HEK293 (cell line): ENCODE measurements around the gene ACVR1C.

ENCODE experiments used
- CTCF ChIA-PET: fragments of 350-600 bp; formaldehyde crosslinking; extraction: SDS; loops from one replicate; lab custom pipeline; 2021; ENCODE audit warnings: antibody characterized with exemption; lab: Yijun Ruan, JAX
- POLR2A ChIA-PET: fragments of 300-600 bp; formaldehyde crosslinking; extraction: SDS; loops from one replicate; lab custom pipeline; 2020; ENCODE audit warnings: antibody characterized with exemption, inconsistent platforms; lab: Yijun Ruan, JAX
- H3K27ac ChIP-seq: fragments of 200-500 bp; sonication (Bioruptor generic); 2 replicates; pipeline ENCODE4 v1.5.1; 2014; ENCODE audit warnings: low read depth, low read length, control low read depth, inconsistent platforms; ENCODE audit errors: extremely low read depth
- H3K36me3 ChIP-seq, 2 experiments: fragments of 200-500 bp in 1 of 2; sonication (Bioruptor generic) in 1 of 2; 1 replicate in 1 of 2; 2 replicates in 1 of 2; pipeline ENCODE4 v1.5.1; 2014 to 2017; ENCODE audit warnings: inconsistent platforms in 2 of 2, low read length in 2 of 2; ENCODE audit not compliant: control insufficient read depth in 2 of 2, insufficient read depth in 1 of 2
- H3K4me1 ChIP-seq: fragments of 200-500 bp; sonication (Bioruptor generic); 2 replicates; pipeline ENCODE4 v1.5.1; 2014; ENCODE audit warnings: mild to moderate bottlenecking, low read length, inconsistent platforms; ENCODE audit not compliant: control insufficient read depth, insufficient read depth
- H3K4me3 ChIP-seq: 2 replicates; pipeline ENCODE4 v1.5.1; 2011; ENCODE audit warnings: low read depth, mild to moderate bottlenecking, control low read depth, low read length, moderate library complexity
- H3K9me3 ChIP-seq: fragments of 200-500 bp; sonication (Bioruptor generic); 2 replicates; pipeline ENCODE4 v1.5.1; 2014; ENCODE audit warnings: low read depth, low read length, inconsistent platforms; ENCODE audit not compliant: control insufficient read depth, insufficient read depth
- BCL11A ChIP-seq: fragments of 450-650 bp; formaldehyde crosslinking; IDR thresholded peaks from 2 replicates; pipeline ENCODE4 v1.5.1; 2016; ENCODE audit warnings: low read depth, missing biosample characterization, missing genetic modification characterization
- GLIS1 ChIP-seq: fragments of 450-650 bp; formaldehyde crosslinking; IDR thresholded peaks from 2 replicates; pipeline ENCODE4 v1.5.1; 2016; ENCODE audit warnings: missing biosample characterization, missing genetic modification characterization
- IKZF3 ChIP-seq: fragments of 450-650 bp; IDR thresholded peaks from 2 replicates; pipeline ENCODE4 v1.5.0; 2018; ENCODE audit warnings: missing biosample characterization, mild to moderate bottlenecking, missing genetic modification characterization, moderate library complexity
- KLF7 ChIP-seq: fragments of 450-650 bp; formaldehyde crosslinking; IDR thresholded peaks from 2 replicates; pipeline ENCODE4 v1.5.1; 2016; ENCODE audit warnings: missing biosample characterization, missing genetic modification characterization, borderline replicate concordance
- OVOL3 ChIP-seq: fragments of 450-650 bp; formaldehyde crosslinking; IDR thresholded peaks from 2 replicates; pipeline ENCODE4 v1.5.1; 2016; ENCODE audit warnings: missing biosample characterization, missing genetic modification characterization
- SCRT2 ChIP-seq: fragments of 450-650 bp; formaldehyde crosslinking; IDR thresholded peaks from 2 replicates; pipeline ENCODE4 v1.5.1; 2016; ENCODE audit warnings: missing biosample characterization, missing genetic modification characterization
- SP3 ChIP-seq: fragments of 450-650 bp; formaldehyde crosslinking; IDR thresholded peaks from 2 replicates; pipeline ENCODE4 v1.5.1; 2016; ENCODE audit warnings: missing biosample characterization, missing genetic modification characterization
- YY1 ChIP-seq: fragments of 450-650 bp; formaldehyde crosslinking; IDR thresholded peaks from 2 replicates; pipeline ENCODE4 v1.5.1; 2018; ENCODE audit warnings: missing biosample characterization, missing genetic modification characterization
- ZBTB48 ChIP-seq: fragments of 450-650 bp; formaldehyde crosslinking; IDR thresholded peaks from 2 replicates; pipeline ENCODE4 v1.5.1; 2016; ENCODE audit warnings: missing biosample characterization, missing genetic modification characterization
- ZFP69B ChIP-seq: fragments of 450-650 bp; formaldehyde crosslinking; IDR thresholded peaks from 2 replicates; pipeline ENCODE4 v1.5.1; 2016; ENCODE audit warnings: missing biosample characterization, missing genetic modification characterization
- ZIC2 ChIP-seq: fragments of 450-650 bp; formaldehyde crosslinking; IDR thresholded peaks from 2 replicates; pipeline ENCODE4 v1.5.1; 2016; ENCODE audit warnings: missing biosample characterization, missing genetic modification characterization
- ZNF133 ChIP-seq: fragments of 450-650 bp; formaldehyde crosslinking; IDR thresholded peaks from 2 replicates; pipeline ENCODE4 v1.5.1; 2016; ENCODE audit warnings: missing biosample characterization, missing genetic modification characterization
- ZNF140 ChIP-seq: fragments of 450-650 bp; formaldehyde crosslinking; IDR thresholded peaks from 2 replicates; pipeline ENCODE4 v1.5.1; 2016; ENCODE audit warnings: missing biosample characterization, missing genetic modification characterization
- ZNF174 ChIP-seq: fragments of 450-650 bp; formaldehyde crosslinking; IDR thresholded peaks from 2 replicates; pipeline ENCODE4 v1.5.0; 2017; ENCODE audit warnings: missing biosample characterization, mild to moderate bottlenecking, missing genetic modification characterization
- ZNF19 ChIP-seq: fragments of 450-650 bp; formaldehyde crosslinking; IDR thresholded peaks from 2 replicates; pipeline ENCODE4; 2016; ENCODE audit warnings: missing biosample characterization, missing genetic modification characterization, low read depth
- ZNF266 ChIP-seq: fragments of 450-650 bp; formaldehyde crosslinking; IDR thresholded peaks from 2 replicates; pipeline ENCODE4 v1.5.1; 2016; ENCODE audit warnings: missing biosample characterization, missing genetic modification characterization, low read depth
- ZNF274 ChIP-seq, 2 experiments: fragments of 200-500 bp in 1 of 2; fragments of 450-650 bp in 1 of 2; sonication (Bioruptor generic) in 1 of 2; formaldehyde crosslinking in 1 of 2; IDR thresholded peaks; 2 replicates each; pipeline versions ENCODE4 v1.5.1 to v1.6.1; 2014 to 2016; ENCODE audit warnings: borderline replicate concordance in 1 of 2, inconsistent platforms in 1 of 2, low read length in 1 of 2, missing biosample characterization in 1 of 2, missing genetic modification characterization in 1 of 2
- ZNF354C ChIP-seq: fragments of 450-650 bp; formaldehyde crosslinking; IDR thresholded peaks from 2 replicates; pipeline ENCODE4 v1.5.1; 2016; ENCODE audit warnings: missing biosample characterization, missing genetic modification characterization, low read depth, borderline replicate concordance
- ZNF366 ChIP-seq: fragments of 450-650 bp; formaldehyde crosslinking; conservative IDR thresholded peaks from 2 replicates; pipeline ENCODE4 v1.5.1; 2016; ENCODE audit warnings: missing biosample characterization, missing genetic modification characterization
- ZNF473 ChIP-seq: fragments of 450-650 bp; formaldehyde crosslinking; IDR thresholded peaks from 2 replicates; pipeline ENCODE4 v1.5.1; 2017; ENCODE audit warnings: missing biosample characterization, missing genetic modification characterization
- ZNF501 ChIP-seq: fragments of 450-650 bp; formaldehyde crosslinking; IDR thresholded peaks from 2 replicates; pipeline ENCODE4 v1.5.1; 2016; ENCODE audit warnings: missing biosample characterization, missing genetic modification characterization
- ZNF510 ChIP-seq: fragments of 450-650 bp; formaldehyde crosslinking; IDR thresholded peaks from 2 replicates; pipeline ENCODE4 v1.5.1; 2018; ENCODE audit warnings: mild to moderate bottlenecking, missing genetic modification characterization, missing biosample characterization; ENCODE audit not compliant: insufficient replicate concordance
- ZNF571 ChIP-seq: fragments of 450-650 bp; formaldehyde crosslinking; IDR thresholded peaks from 2 replicates; pipeline ENCODE4 v1.5.0; 2017; ENCODE audit warnings: missing biosample characterization, missing genetic modification characterization
- ZNF596 ChIP-seq: fragments of 450-650 bp; IDR thresholded peaks from 2 replicates; pipeline ENCODE4 v1.5.0; 2018; ENCODE audit warnings: missing biosample characterization, mild to moderate bottlenecking, missing genetic modification characterization, moderate library complexity
- ZNF600 ChIP-seq: fragments of 450-650 bp; formaldehyde crosslinking; IDR thresholded peaks from 2 replicates; pipeline ENCODE4 v1.5.1; 2016; ENCODE audit warnings: missing biosample characterization, missing genetic modification characterization
- ZNF624 ChIP-seq: fragments of 450-650 bp; formaldehyde crosslinking; IDR thresholded peaks from 2 replicates; pipeline ENCODE4 v1.5.1; 2017; ENCODE audit warnings: missing biosample characterization, missing genetic modification characterization
- ZNF664 ChIP-seq: fragments of 450-650 bp; formaldehyde crosslinking; IDR thresholded peaks from 2 replicates; pipeline ENCODE4 v1.5.1; 2016; ENCODE audit warnings: missing biosample characterization, missing genetic modification characterization
- TF ChIP-seq, protein P1 (sequence below): fragments of 450-650 bp; formaldehyde crosslinking; IDR thresholded peaks from 2 replicates; pipeline ENCODE4 v1.5.1; 2017; ENCODE audit warnings: missing biosample characterization, missing genetic modification characterization
- TF ChIP-seq, protein P2 (sequence below): fragments of 450-650 bp; formaldehyde crosslinking; IDR thresholded peaks from 2 replicates; pipeline ENCODE4; 2016; ENCODE audit warnings: missing biosample characterization, missing genetic modification characterization
- TF ChIP-seq, protein P3 (sequence below): fragments of 450-650 bp; formaldehyde crosslinking; IDR thresholded peaks from 2 replicates; pipeline ENCODE4 v1.5.1; 2016; ENCODE audit warnings: missing biosample characterization, missing genetic modification characterization
- TF ChIP-seq, protein P4 (sequence below): fragments of 450-650 bp; formaldehyde crosslinking; IDR thresholded peaks from 2 replicates; pipeline ENCODE4 v1.5.1; 2016; ENCODE audit warnings: missing biosample characterization, missing genetic modification characterization

ACVR1C gene

DNA sequence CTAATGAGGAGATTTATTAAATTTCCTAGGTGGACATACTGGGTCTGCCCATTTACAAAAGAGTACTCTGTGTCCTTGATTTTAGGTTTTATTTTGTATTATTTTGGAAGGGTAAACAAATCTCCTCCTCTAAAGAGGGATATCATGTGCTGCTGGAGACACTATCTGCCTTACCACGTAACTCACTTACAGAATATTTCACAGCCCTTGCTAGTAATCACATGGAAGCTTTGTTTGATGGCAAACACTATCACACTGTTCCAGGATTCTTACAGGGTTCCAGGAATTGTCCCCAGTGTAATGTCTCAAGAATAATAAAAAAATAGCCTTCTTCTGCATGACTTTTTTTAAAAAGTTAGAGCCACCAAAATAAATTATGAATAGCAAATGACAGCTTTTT is 29.2 kb upstream of the ACVR1C start:
- Histone ChIP-seq H3K4me1 (no peaks in the 10 kb centered on the region), H3K9me3 (no peaks in the 10 kb centered on the region), H3K27ac (no peak overlapping the region), H3K4me3 (no peak overlapping the region), H3K36me3 (no peaks in the 10 kb centered on the region)
- ChIA-PET POLR2A (no interaction called here), CTCF (interaction anchor here (2.6 kb wide), 1 partner anchor 29 kb away, joined by 9 read pairs; the partner anchor contains the start of gene ACVR1C)
- TF ChIP-seq ZNF19 (tag by site-specific recombination) (no peak), ZIC2 (tag by site-specific recombination) (no peak), ZNF624 (tag by site-specific recombination) (no peak)
- TF ChIP-seq, protein P1, sequence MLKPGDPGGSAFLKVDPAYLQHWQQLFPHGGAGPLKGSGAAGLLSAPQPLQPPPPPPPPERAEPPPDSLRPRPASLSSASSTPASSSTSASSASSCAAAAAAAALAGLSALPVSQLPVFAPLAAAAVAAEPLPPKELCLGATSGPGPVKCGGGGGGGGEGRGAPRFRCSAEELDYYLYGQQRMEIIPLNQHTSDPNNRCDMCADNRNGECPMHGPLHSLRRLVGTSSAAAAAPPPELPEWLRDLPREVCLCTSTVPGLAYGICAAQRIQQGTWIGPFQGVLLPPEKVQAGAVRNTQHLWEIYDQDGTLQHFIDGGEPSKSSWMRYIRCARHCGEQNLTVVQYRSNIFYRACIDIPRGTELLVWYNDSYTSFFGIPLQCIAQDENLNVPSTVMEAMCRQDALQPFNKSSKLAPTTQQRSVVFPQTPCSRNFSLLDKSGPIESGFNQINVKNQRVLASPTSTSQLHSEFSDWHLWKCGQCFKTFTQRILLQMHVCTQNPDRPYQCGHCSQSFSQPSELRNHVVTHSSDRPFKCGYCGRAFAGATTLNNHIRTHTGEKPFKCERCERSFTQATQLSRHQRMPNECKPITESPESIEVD (tag by site-specific recombination), result no peak
- TF ChIP-seq, protein P2, sequence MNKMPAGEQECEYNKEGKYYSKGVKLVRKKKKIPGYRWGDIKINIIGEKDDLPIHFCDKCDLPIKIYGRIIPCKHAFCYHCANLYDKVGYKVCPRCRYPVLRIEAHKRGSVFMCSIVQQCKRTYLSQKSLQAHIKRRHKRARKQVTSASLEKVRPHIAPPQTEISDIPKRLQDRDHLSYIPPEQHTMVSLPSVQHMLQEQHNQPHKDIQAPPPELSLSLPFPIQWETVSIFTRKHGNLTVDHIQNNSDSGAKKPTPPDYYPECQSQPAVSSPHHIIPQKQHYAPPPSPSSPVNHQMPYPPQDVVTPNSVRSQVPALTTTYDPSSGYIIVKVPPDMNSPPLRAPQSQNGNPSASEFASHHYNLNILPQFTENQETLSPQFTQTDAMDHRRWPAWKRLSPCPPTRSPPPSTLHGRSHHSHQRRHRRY (tag by site-specific recombination), result no peak

DNA sequence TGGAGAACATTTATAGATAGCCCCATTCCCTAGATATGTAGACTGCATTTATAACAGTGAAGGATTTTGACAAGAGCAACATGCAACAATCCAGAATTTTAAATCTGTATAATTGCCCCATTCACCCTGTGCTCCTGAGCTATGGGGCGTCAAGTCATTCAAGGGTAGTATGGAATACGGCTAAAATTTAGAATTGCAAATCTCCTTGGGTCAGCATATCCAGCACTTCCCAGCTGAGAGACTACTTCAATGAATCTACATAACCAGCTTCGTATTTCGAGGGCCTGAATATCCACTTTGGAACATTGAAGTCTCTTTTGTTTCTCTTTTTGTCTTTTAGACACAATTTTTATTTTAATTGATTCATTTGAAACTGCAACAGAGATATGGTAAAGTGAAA is 28.4 kb upstream of the ACVR1C start:
- no peaks in the 10 kb centered on the region for H3K4me1 ChIP-seq
- TF ChIP-seq ZNF473 (tag by site-specific recombination), result no peak
- TF ChIP-seq, protein P3, sequence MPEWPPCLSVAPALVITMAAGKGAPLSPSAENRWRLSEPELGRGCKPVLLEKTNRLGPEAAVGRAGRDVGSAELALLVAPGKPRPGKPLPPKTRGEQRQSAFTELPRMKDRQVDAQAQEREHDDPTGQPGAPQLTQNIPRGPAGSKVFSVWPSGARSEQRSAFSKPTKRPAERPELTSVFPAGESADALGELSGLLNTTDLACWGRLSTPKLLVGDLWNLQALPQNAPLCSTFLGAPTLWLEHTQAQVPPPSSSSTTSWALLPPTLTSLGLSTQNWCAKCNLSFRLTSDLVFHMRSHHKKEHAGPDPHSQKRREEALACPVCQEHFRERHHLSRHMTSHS, result no peak
- no peak for TF ChIP-seq OVOL3 (tag by site-specific recombination)
- TF ChIP-seq ZNF571 (tag by site-specific recombination), result no peak
- no peak for TF ChIP-seq ZNF596 (tag by site-specific recombination)
- TF ChIP-seq SP3 (tag by site-specific recombination), result no peak
- no peak for TF ChIP-seq ZBTB48
- no peak for TF ChIP-seq ZNF133 (tag by site-specific recombination)
- TF ChIP-seq ZNF501, result no peak
- no peak for TF ChIP-seq ZNF274 (IDR thresholded peaks at IDR 0.05; ENCODE audit: low read length)
- no peak for TF ChIP-seq ZNF274 (tag by site-specific recombination; IDR thresholded peaks at IDR 0.05; ENCODE audit: borderline replicate concordance)
- no peak for TF ChIP-seq IKZF3 (tag by site-specific recombination)
- no peak for TF ChIP-seq ZNF366
- TF ChIP-seq ZNF600 (tag by site-specific recombination), result no peak
- no peak for TF ChIP-seq SCRT2 (tag by site-specific recombination)
- TF ChIP-seq BCL11A, result no peak
- TF ChIP-seq, all 188 proteins: peak for 0
- CTCF ChIA-PET, result interaction anchor here (0.6 to 2.6 kb wide), 2 partner anchors 28 to 55 kb away, joined by 3 to 9 read pairs; partner anchors contain the start of gene ACVR1C
- H3K27ac ChIP-seq, result no peak overlapping the region
- no peaks in the 10 kb centered on the region for H3K9me3 ChIP-seq
- POLR2A ChIA-PET, result no interaction called here
- no peak overlapping the region for H3K4me3 ChIP-seq
- H3K36me3 ChIP-seq, result no peaks in the 10 kb centered on the region

DNA sequence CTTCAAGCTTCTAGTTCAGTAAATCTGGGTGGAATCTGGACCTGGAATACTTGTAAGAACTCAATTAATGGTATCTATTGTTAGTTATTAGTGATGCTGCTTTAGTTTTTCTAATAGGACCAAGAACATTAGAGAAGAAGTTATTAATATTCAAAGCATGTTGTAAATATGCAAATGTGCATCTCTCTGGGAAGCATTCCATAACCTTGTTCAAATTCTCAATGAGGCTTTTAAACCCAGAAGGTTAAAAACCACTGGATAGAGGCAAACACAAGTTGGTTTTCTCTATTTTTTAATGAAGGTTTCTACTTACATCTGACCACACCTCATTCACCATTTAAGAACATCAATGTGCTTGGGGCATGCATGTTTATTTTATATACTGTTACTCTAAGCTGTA is 16.1 kb upstream of the ACVR1C start:
- Histone ChIP-seq H3K36me3 (no peaks in the 10 kb centered on the region), H3K9me3 (no peaks in the 10 kb centered on the region), H3K4me3 (no peak overlapping the region), H3K4me1 (no peaks in the 10 kb centered on the region), H3K27ac (no peak overlapping the region)
- ChIA-PET CTCF (no interaction called here), POLR2A (no interaction called here)
- TF ChIP-seq ZNF266 (tag by site-specific recombination) (no peak), GLIS1 (no peak), ZFP69B (no peak), ZNF174 (tag by site-specific recombination) (no peak), YY1 (tag by site-specific recombination) (no peak), KLF7 (tag by site-specific recombination) (no peak), ZNF140 (tag by site-specific recombination) (no peak), ZNF354C (tag by site-specific recombination) (no peak), ZNF664 (tag by site-specific recombination) (no peak), ZNF510 (tag by site-specific recombination) (no peak)
- TF ChIP-seq, protein P4, sequence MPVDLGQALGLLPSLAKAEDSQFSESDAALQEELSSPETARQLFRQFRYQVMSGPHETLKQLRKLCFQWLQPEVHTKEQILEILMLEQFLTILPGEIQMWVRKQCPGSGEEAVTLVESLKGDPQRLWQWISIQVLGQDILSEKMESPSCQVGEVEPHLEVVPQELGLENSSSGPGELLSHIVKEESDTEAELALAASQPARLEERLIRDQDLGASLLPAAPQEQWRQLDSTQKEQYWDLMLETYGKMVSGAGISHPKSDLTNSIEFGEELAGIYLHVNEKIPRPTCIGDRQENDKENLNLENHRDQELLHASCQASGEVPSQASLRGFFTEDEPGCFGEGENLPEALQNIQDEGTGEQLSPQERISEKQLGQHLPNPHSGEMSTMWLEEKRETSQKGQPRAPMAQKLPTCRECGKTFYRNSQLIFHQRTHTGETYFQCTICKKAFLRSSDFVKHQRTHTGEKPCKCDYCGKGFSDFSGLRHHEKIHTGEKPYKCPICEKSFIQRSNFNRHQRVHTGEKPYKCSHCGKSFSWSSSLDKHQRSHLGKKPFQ (tag by site-specific recombination), result no peak
